HEK293 (cell line): ENCODE results near the gene CLDN7.

Experiments used
- CTCF ChIA-PET: fragments of 350-600 bp; formaldehyde crosslinking; extraction: SDS; loops from one replicate; lab custom pipeline; 2021; ENCODE audit warnings: antibody characterized with exemption; lab: Yijun Ruan, JAX
- POLR2A ChIA-PET: fragments of 300-600 bp; formaldehyde crosslinking; extraction: SDS; loops from one replicate; lab custom pipeline; 2020; ENCODE audit warnings: antibody characterized with exemption, inconsistent platforms; lab: Yijun Ruan, JAX
- H3K27ac ChIP-seq: fragments of 200-500 bp; sonication (Bioruptor generic); 2 replicates; pipeline ENCODE4 v1.5.1; 2014; ENCODE audit warnings: low read depth, low read length, control low read depth, inconsistent platforms; ENCODE audit errors: extremely low read depth
- H3K36me3 ChIP-seq, 2 experiments: fragments of 200-500 bp in 1 of 2; sonication (Bioruptor generic) in 1 of 2; 1 replicate in 1 of 2; 2 replicates in 1 of 2; pipeline ENCODE4 v1.5.1; 2014 to 2017; ENCODE audit warnings: inconsistent platforms in 2 of 2, low read length in 2 of 2; ENCODE audit not compliant: control insufficient read depth in 2 of 2, insufficient read depth in 1 of 2
- H3K4me1 ChIP-seq: fragments of 200-500 bp; sonication (Bioruptor generic); 2 replicates; pipeline ENCODE4 v1.5.1; 2014; ENCODE audit warnings: mild to moderate bottlenecking, low read length, inconsistent platforms; ENCODE audit not compliant: control insufficient read depth, insufficient read depth
- H3K4me3 ChIP-seq: 2 replicates; pipeline ENCODE4 v1.5.1; 2011; ENCODE audit warnings: low read depth, mild to moderate bottlenecking, control low read depth, low read length, moderate library complexity
- H3K9me3 ChIP-seq: fragments of 200-500 bp; sonication (Bioruptor generic); 2 replicates; pipeline ENCODE4 v1.5.1; 2014; ENCODE audit warnings: low read depth, low read length, inconsistent platforms; ENCODE audit not compliant: control insufficient read depth, insufficient read depth
- BCL11A ChIP-seq: fragments of 450-650 bp; formaldehyde crosslinking; IDR thresholded peaks from 2 replicates; pipeline ENCODE4 v1.5.1; 2016; ENCODE audit warnings: low read depth, missing biosample characterization, missing genetic modification characterization
- GFI1B ChIP-seq: fragments of 450-650 bp; formaldehyde crosslinking; IDR thresholded peaks from 2 replicates; pipeline ENCODE4 v1.5.1; 2016; ENCODE audit warnings: missing biosample characterization, missing genetic modification characterization
- GLIS2 ChIP-seq: fragments of 450-650 bp; formaldehyde crosslinking; IDR thresholded peaks from 2 replicates; pipeline ENCODE4 v1.5.1; 2016; ENCODE audit warnings: missing biosample characterization, missing genetic modification characterization
- KLF16 ChIP-seq: fragments of 450-650 bp; formaldehyde crosslinking; IDR thresholded peaks from 2 replicates; pipeline ENCODE4 v1.5.1; 2017; ENCODE audit warnings: missing biosample characterization, missing genetic modification characterization
- MEIS1 ChIP-seq: sonication (generic); formaldehyde crosslinking; IDR thresholded peaks from 2 replicates; pipeline ENCODE4 v1.8.1; 2022; ENCODE audit warnings: missing genetic modification reagents, mild to moderate bottlenecking, borderline replicate concordance
- PRDM1 ChIP-seq: fragments of 450-650 bp; formaldehyde crosslinking; IDR thresholded peaks from 2 replicates; pipeline ENCODE4; 2016; ENCODE audit warnings: missing biosample characterization, missing genetic modification characterization
- RBAK ChIP-seq: fragments of 450-650 bp; formaldehyde crosslinking; IDR thresholded peaks from 2 replicates; pipeline ENCODE4 v1.5.1; 2016; ENCODE audit warnings: missing biosample characterization, missing genetic modification characterization
- WT1 ChIP-seq: fragments of 450-650 bp; formaldehyde crosslinking; IDR thresholded peaks from 2 replicates; pipeline ENCODE4 v1.5.1; 2016; ENCODE audit warnings: missing biosample characterization, missing genetic modification characterization
- YY2 ChIP-seq: fragments of 450-650 bp; formaldehyde crosslinking; IDR thresholded peaks from 2 replicates; pipeline ENCODE4 v1.5.1; 2016; ENCODE audit warnings: missing biosample characterization, missing genetic modification characterization
- ZBTB17 ChIP-seq: fragments of 450-650 bp; formaldehyde crosslinking; IDR thresholded peaks from 2 replicates; pipeline ENCODE4 v1.5.1; 2016; ENCODE audit warnings: missing biosample characterization, missing genetic modification characterization
- ZNF132 ChIP-seq: fragments of 450-650 bp; formaldehyde crosslinking; IDR thresholded peaks from 2 replicates; pipeline ENCODE4 v1.5.1; 2017; ENCODE audit warnings: missing biosample characterization, missing genetic modification characterization, borderline replicate concordance
- ZNF169 ChIP-seq: fragments of 450-650 bp; formaldehyde crosslinking; IDR thresholded peaks from 2 replicates; pipeline ENCODE4 v1.5.1; 2016; ENCODE audit warnings: missing biosample characterization, missing genetic modification characterization
- ZNF302 ChIP-seq: fragments of 450-650 bp; formaldehyde crosslinking; IDR thresholded peaks from 2 replicates; pipeline ENCODE4 v1.5.1; 2016; ENCODE audit warnings: missing biosample characterization, missing genetic modification characterization, low read depth
- ZNF350 ChIP-seq: fragments of 450-650 bp; formaldehyde crosslinking; IDR thresholded peaks from 2 replicates; pipeline ENCODE4 v1.5.0; 2017; ENCODE audit warnings: missing biosample characterization, mild to moderate bottlenecking, missing genetic modification characterization
- ZNF391 ChIP-seq: fragments of 450-650 bp; formaldehyde crosslinking; IDR thresholded peaks from 2 replicates; pipeline ENCODE4 v1.5.1; 2016; ENCODE audit warnings: low read depth, missing biosample characterization, missing genetic modification characterization, borderline replicate concordance
- ZNF501 ChIP-seq: fragments of 450-650 bp; formaldehyde crosslinking; IDR thresholded peaks from 2 replicates; pipeline ENCODE4 v1.5.1; 2016; ENCODE audit warnings: missing biosample characterization, missing genetic modification characterization
- ZNF521 ChIP-seq: fragments of 450-650 bp; formaldehyde crosslinking; IDR thresholded peaks from 2 replicates; pipeline ENCODE4 v1.5.1; 2017; ENCODE audit warnings: missing biosample characterization, mild to moderate bottlenecking, missing genetic modification characterization
- ZNF610 ChIP-seq: fragments of 450-650 bp; formaldehyde crosslinking; IDR thresholded peaks from 2 replicates; pipeline ENCODE4 v1.5.1; 2016; ENCODE audit warnings: missing biosample characterization, missing genetic modification characterization, borderline replicate concordance
- ZNF624 ChIP-seq: fragments of 450-650 bp; formaldehyde crosslinking; IDR thresholded peaks from 2 replicates; pipeline ENCODE4 v1.5.1; 2017; ENCODE audit warnings: missing biosample characterization, missing genetic modification characterization
- ZNF658 ChIP-seq: fragments of 450-650 bp; formaldehyde crosslinking; IDR thresholded peaks from 2 replicates; pipeline ENCODE4; 2016; ENCODE audit warnings: missing biosample characterization, missing genetic modification characterization
- ZNF785 ChIP-seq: fragments of 450-650 bp; formaldehyde crosslinking; IDR thresholded peaks from 2 replicates; pipeline ENCODE4 v1.5.1; 2016; ENCODE audit warnings: missing biosample characterization, missing genetic modification characterization
- ZNF830 ChIP-seq: fragments of 450-650 bp; IDR thresholded peaks from 2 replicates; pipeline ENCODE4 v1.5.0; 2018; ENCODE audit warnings: missing biosample characterization, missing genetic modification characterization, low read depth, mild to moderate bottlenecking, moderate library complexity
- ZSCAN23 ChIP-seq: fragments of 450-650 bp; formaldehyde crosslinking; IDR thresholded peaks from 2 replicates; pipeline ENCODE4 v1.5.1; 2016; ENCODE audit warnings: missing biosample characterization, missing genetic modification characterization
- TF ChIP-seq, protein P1 (sequence below): fragments of 450-650 bp; formaldehyde crosslinking; IDR thresholded peaks from 2 replicates; pipeline ENCODE4 v1.5.1; 2017; ENCODE audit warnings: missing biosample characterization, missing genetic modification characterization
- TF ChIP-seq, protein P2 (sequence below): fragments of 450-650 bp; formaldehyde crosslinking; IDR thresholded peaks from 2 replicates; pipeline ENCODE4 v1.5.1; 2016; ENCODE audit warnings: missing biosample characterization, missing genetic modification characterization, low read depth
- TF ChIP-seq, protein P3 (sequence below): fragments of 450-650 bp; formaldehyde crosslinking; IDR thresholded peaks from 2 replicates; pipeline ENCODE4 v1.5.1; 2017; ENCODE audit warnings: missing biosample characterization, missing genetic modification characterization
- TF ChIP-seq, protein P4 (sequence below): fragments of 450-650 bp; formaldehyde crosslinking; IDR thresholded peaks from 2 replicates; pipeline ENCODE4 v1.5.1; 2016; ENCODE audit warnings: missing biosample characterization, missing genetic modification characterization
- TF ChIP-seq, protein P5 (sequence below): fragments of 450-650 bp; formaldehyde crosslinking; IDR thresholded peaks from 2 replicates; pipeline ENCODE4 v1.5.1; 2016; ENCODE audit warnings: missing biosample characterization, missing genetic modification characterization
- TF ChIP-seq, protein P6 (sequence below): fragments of 450-650 bp; formaldehyde crosslinking; IDR thresholded peaks from 2 replicates; pipeline ENCODE4 v1.5.1; 2017; ENCODE audit warnings: missing biosample characterization, mild to moderate bottlenecking, missing genetic modification characterization, moderate library complexity

The CLDN7 gene

DNA sequence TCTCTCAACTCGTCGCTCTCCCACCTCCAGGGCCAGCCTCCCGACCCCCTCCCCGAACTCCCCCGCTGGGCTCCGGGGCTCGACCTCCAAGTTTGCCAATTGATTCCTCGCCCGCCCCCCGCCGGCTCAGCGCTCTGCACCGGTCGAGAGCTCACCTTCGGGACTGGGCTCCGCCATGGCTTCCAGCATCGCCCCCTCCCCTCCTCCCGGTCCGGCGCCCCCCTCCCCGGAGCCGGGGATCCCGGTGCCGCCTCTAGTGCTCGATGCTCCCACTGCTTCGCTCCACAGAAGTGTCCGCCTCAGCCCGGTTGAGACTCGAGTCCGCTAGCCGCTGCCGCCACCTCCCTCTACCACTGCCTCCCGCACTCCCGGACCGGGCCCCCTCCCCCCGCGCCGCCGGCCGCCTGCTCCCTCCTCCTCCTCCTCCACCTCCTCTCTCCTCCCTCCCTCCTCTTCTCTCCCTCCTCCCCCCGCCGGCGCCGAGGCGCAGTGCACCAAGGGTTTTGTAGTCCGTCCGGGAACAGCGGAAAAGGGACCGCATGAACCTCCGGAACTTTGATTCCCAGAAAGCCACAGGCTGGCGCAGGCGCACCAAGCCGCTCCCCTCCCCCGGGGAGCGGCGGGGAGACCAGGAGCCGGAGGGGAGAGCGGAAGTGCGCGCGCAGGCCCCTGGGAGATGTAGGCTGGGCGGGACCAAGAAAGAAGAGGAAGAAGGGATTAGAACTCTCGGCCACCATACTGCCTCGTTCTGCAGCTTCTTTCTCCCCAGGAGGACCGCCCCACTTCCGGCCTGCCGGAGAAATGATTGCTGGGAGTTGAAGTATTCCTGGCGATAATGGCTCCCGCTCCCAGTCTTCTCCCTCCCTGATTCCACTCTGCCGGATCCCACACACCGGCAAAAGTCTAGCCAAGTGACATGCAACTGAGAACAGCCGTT, 22.9 kb downstream of the CLDN7 start, which contains the start of gene PHF23:
TSS of gene PHF23 (minus strand) at position 367 of the 937 bp plus-strand sequence. CDS start at position 189, 178 bp downstream.
- peak within 1 kb of the TSS; percentile 90 for H3K4me3 ChIP-seq
- CTCF ChIA-PET: interaction anchor here (0.6 to 5.2 kb wide), 5 partner anchors 19 to 1826 kb away, joined by 3 to 33 read pairs (median 3); partner anchors contain the start of genes ACADVL and DLG4
- H3K36me3 ChIP-seq: peaks cover 18 to 55% of the 10 kb centered on the region in 2 experiments
- POLR2A ChIA-PET: interaction anchor here (0.6 to 14.2 kb wide), 18 partner anchors 9 to 1171 kb away, joined by 3 to 284 read pairs (median 4); partner anchors contain the start of genes ACADVL, CTDNEP1, DLG4 and ELP5
- H3K4me1 ChIP-seq: peaks cover 13% of the 10 kb centered on the region
- H3K9me3 ChIP-seq: no peaks in the 10 kb centered on the region
- peak within 1 kb of the TSS; percentile 89 for H3K27ac ChIP-seq
- TF ChIP-seq BCL11A (tag by site-specific recombination) (no peak), GLIS2 (peak; percentile 87), ZNF658 (tag by site-specific recombination) (no peak), ZNF521 (tag by site-specific recombination) (no peak), ZNF132 (no peak), ZNF610 (tag by site-specific recombination) (no peak; the same call in 1 of the 2 replicates), YY2 (tag by site-specific recombination) (no peak; the same call in 1 of the 2 replicates), GFI1B (tag by site-specific recombination) (no peak), ZNF169 (no peak), WT1 (tag by site-specific recombination) (no peak), ZNF350 (tag by site-specific recombination) (no peak), RBAK (no peak), ZBTB17 (peak; percentile 94), ZNF391 (tag by site-specific recombination) (no peak), ZNF624 (tag by site-specific recombination) (no peak), ZNF830 (tag by site-specific recombination) (no peak), MEIS1 (CRISPR knock-in tag) (no peak), ZNF302 (tag by site-specific recombination) (no peak), ZNF785 (no peak; the same call in 1 of the 2 replicates), ZSCAN23 (tag by site-specific recombination) (no peak), KLF16 (tag by site-specific recombination) (0 out of 2 replicates have a peak, but pooled peaks have one; percentile 22), ZNF501 (peak; percentile 37; the same call in 1 of the 2 replicates), PRDM1 (tag by site-specific recombination) (no peak)
- TF ChIP-seq, protein P1, sequence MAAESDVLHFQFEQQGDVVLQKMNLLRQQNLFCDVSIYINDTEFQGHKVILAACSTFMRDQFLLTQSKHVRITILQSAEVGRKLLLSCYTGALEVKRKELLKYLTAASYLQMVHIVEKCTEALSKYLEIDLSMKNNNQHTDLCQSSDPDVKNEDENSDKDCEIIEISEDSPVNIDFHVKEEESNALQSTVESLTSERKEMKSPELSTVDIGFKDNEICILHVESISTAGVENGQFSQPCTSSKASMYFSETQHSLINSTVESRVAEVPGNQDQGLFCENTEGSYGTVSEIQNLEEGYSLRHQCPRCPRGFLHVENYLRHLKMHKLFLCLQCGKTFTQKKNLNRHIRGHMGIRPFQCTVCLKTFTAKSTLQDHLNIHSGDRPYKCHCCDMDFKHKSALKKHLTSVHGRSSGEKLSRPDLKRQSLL (tag by site-specific recombination): no peak
- TF ChIP-seq, protein P2, sequence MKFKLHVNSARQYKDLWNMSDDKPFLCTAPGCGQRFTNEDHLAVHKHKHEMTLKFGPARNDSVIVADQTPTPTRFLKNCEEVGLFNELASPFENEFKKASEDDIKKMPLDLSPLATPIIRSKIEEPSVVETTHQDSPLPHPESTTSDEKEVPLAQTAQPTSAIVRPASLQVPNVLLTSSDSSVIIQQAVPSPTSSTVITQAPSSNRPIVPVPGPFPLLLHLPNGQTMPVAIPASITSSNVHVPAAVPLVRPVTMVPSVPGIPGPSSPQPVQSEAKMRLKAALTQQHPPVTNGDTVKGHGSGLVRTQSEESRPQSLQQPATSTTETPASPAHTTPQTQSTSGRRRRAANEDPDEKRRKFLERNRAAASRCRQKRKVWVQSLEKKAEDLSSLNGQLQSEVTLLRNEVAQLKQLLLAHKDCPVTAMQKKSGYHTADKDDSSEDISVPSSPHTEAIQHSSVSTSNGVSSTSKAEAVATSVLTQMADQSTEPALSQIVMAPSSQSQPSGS: no peak
- TF ChIP-seq, protein P3, sequence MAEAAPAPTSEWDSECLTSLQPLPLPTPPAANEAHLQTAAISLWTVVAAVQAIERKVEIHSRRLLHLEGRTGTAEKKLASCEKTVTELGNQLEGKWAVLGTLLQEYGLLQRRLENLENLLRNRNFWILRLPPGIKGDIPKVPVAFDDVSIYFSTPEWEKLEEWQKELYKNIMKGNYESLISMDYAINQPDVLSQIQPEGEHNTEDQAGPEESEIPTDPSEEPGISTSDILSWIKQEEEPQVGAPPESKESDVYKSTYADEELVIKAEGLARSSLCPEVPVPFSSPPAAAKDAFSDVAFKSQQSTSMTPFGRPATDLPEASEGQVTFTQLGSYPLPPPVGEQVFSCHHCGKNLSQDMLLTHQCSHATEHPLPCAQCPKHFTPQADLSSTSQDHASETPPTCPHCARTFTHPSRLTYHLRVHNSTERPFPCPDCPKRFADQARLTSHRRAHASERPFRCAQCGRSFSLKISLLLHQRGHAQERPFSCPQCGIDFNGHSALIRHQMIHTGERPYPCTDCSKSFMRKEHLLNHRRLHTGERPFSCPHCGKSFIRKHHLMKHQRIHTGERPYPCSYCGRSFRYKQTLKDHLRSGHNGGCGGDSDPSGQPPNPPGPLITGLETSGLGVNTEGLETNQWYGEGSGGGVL: peak; percentile 100
- TF ChIP-seq, protein P4, sequence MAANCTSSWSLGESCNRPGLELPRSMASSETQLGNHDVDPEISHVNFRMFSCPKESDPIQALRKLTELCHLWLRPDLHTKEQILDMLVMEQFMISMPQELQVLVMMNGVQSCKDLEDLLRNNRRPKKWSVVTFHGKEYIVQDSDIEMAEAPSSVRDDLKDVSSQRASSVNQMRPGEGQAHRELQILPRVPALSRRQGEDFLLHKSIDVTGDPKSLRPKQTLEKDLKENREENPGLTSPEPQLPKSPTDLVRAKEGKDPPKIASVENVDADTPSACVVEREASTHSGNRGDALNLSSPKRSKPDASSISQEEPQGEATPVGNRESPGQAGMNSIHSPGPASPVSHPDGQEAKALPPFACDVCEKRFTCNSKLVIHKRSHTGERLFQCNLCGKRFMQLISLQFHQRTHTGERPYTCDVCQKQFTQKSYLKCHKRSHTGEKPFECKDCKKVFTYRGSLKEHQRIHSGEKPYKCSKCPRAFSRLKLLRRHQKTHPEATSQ: no peak
- TF ChIP-seq, protein P5, sequence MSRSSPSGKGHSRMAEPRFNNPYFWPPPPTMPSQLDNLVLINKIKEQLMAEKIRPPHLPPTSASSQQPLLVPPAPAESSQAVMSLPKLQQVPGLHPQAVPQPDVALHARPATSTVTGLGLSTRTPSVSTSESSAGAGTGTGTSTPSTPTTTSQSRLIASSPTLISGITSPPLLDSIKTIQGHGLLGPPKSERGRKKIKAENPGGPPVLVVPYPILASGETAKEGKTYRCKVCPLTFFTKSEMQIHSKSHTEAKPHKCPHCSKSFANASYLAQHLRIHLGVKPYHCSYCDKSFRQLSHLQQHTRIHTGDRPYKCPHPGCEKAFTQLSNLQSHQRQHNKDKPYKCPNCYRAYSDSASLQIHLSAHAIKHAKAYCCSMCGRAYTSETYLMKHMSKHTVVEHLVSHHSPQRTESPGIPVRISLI: no peak
- TF ChIP-seq, protein P6, sequence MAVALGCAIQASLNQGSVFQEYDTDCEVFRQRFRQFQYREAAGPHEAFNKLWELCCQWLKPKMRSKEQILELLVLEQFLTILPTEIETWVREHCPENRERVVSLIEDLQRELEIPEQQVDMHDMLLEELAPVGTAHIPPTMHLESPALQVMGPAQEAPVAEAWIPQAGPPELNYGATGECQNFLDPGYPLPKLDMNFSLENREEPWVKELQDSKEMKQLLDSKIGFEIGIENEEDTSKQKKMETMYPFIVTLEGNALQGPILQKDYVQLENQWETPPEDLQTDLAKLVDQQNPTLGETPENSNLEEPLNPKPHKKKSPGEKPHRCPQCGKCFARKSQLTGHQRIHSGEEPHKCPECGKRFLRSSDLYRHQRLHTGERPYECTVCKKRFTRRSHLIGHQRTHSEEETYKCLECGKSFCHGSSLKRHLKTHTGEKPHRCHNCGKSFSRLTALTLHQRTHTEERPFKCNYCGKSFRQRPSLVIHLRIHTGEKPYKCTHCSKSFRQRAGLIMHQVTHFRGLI (tag by site-specific recombination): no peak
